DOHH2 (cell line): ENCODE data around the gene AKIP1.

Experiments used
- H3F3A ChIP-seq: fragments of 200-600 bp; sonication (generic), shearing (Covaris generic); 2 replicates; pipeline ENCODE4 v1.6.0; 2016; ENCODE audit warnings: antibody characterized with exemption, mild to moderate bottlenecking; ENCODE audit not compliant: control insufficient read depth, insufficient read depth
- H3K27ac ChIP-seq: fragments of 200-600 bp; sonication (generic); 2 replicates; pipeline ENCODE4 v1.5.1; 2014; ENCODE audit warnings: low read depth, mild to moderate bottlenecking, low read length, moderate library complexity
- H3K27me3 ChIP-seq: fragments of 200-600 bp; sonication (generic); 2 replicates; pipeline ENCODE4 v1.6.1; 2014; ENCODE audit warnings: mild to moderate bottlenecking, low read length, mixed read lengths; ENCODE audit not compliant: control insufficient read depth
- H3K36me3 ChIP-seq: fragments of 200-600 bp; sonication (generic); 2 replicates; pipeline ENCODE4 v1.6.1; 2014; ENCODE audit warnings: mild to moderate bottlenecking, low read length, moderate library complexity, mixed read lengths; ENCODE audit not compliant: control insufficient read depth
- H3K4me1 ChIP-seq: fragments of 200-600 bp; sonication (generic); 2 replicates; pipeline ENCODE4 v1.6.1; 2014; ENCODE audit warnings: mild to moderate bottlenecking, low read length, mixed read lengths; ENCODE audit not compliant: control insufficient read depth
- H3K4me2 ChIP-seq: fragments of 200-600 bp; sonication (generic); 2 replicates; pipeline ENCODE4 v1.6.0; 2014; ENCODE audit warnings: mild to moderate bottlenecking, low read length, moderate library complexity
- H3K4me3 ChIP-seq: fragments of 200-600 bp; sonication (generic); 2 replicates; pipeline ENCODE4 v1.5.1; 2014; ENCODE audit warnings: mild to moderate bottlenecking, low read length, mixed read lengths
- H3K79me2 ChIP-seq: fragments of 200-600 bp; sonication (generic); 2 replicates; pipeline ENCODE4 v1.6.1; 2014; ENCODE audit warnings: mild to moderate bottlenecking, low read length, mixed read lengths; ENCODE audit not compliant: control insufficient read depth
- H3K9me2 ChIP-seq: fragments of 200-600 bp; sonication (generic); replicated peaks from 2 replicates; pipeline ENCODE4 v1.6.1; 2014; ENCODE audit warnings: mild to moderate bottlenecking, low read length, mixed read lengths; ENCODE audit not compliant: control insufficient read depth
- H3K9me3 ChIP-seq: fragments of 200-600 bp; sonication (generic); 2 replicates; pipeline ENCODE4 v1.6.1; 2014; ENCODE audit warnings: antibody characterized with exemption, low read length, mixed read lengths; ENCODE audit not compliant: control insufficient read depth, insufficient read depth
- H4K20me1 ChIP-seq: fragments of 200-600 bp; sonication (generic); 2 replicates; pipeline ENCODE4 v1.6.0; 2014; ENCODE audit warnings: low read depth, mild to moderate bottlenecking, antibody characterized with exemption, low read length, moderate library complexity; ENCODE audit not compliant: control insufficient read depth, insufficient read depth
- EZH2phosphoT487 ChIP-seq: fragments of 200-600 bp; sonication (generic); IDR thresholded peaks from 2 replicates; pipeline ENCODE4 v1.6.1; 2017; ENCODE audit warnings: borderline replicate concordance, mild to moderate bottlenecking, antibody characterized with exemption, low read length, moderate library complexity, mixed read lengths
- TF ChIP-seq, protein P1 (sequence below): fragments of 200-600 bp; sonication (generic); IDR thresholded peaks from one replicate; pipeline ENCODE4 v1.5.1; 2014; ENCODE audit warnings: antibody characterized with exemption, mild to moderate bottlenecking, low read depth, low read length; ENCODE audit not compliant: poor library complexity, severe bottlenecking

The AKIP1 gene

DNA sequence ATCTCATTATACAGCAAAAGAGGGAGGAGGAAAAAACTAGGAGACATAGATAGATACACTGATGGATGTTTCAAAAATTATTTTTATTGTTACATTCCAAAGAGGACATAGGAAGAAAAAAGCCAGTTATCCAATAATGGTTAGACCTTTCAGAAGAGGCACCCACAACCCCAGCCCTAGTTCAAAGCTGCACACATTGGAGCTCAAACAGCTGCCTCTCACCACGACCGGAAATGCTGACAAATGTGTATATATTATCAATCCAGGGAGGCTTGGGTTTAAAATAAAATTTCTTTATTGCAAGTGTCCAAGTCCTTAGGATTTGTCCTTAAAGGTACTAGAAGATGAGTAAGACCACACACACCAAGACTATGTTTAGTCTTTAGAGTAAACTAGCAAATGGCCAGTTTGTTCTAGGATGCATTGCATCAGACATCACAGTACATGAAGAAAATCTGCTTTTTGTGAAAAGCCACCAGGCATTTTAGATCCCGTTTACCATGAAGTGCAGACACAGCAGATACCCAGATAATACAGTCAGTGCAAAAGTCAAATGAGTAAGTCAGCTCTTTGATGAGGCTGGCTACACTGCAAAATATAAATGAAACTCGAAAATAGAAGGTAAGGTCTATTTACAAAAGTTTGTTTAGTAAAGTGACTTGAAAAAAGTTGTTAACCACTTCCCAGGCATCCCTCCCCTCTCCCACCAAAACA lies 36.4 kb downstream of the AKIP1 start:
- H3K9me3 ChIP-seq: no peaks in the 10 kb centered on the region
- H3K4me3 ChIP-seq: no peak overlapping the region
- no peaks in the 10 kb centered on the region for H3K79me2 ChIP-seq
- H3K27ac ChIP-seq: no peak overlapping the region
- no peak for TF ChIP-seq EZH2phosphoT487
- TF ChIP-seq, protein P1, sequence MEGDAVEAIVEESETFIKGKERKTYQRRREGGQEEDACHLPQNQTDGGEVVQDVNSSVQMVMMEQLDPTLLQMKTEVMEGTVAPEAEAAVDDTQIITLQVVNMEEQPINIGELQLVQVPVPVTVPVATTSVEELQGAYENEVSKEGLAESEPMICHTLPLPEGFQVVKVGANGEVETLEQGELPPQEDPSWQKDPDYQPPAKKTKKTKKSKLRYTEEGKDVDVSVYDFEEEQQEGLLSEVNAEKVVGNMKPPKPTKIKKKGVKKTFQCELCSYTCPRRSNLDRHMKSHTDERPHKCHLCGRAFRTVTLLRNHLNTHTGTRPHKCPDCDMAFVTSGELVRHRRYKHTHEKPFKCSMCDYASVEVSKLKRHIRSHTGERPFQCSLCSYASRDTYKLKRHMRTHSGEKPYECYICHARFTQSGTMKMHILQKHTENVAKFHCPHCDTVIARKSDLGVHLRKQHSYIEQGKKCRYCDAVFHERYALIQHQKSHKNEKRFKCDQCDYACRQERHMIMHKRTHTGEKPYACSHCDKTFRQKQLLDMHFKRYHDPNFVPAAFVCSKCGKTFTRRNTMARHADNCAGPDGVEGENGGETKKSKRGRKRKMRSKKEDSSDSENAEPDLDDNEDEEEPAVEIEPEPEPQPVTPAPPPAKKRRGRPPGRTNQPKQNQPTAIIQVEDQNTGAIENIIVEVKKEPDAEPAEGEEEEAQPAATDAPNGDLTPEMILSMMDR: no peak
- H3K9me2 ChIP-seq: no peaks in the 10 kb centered on the region
- peaks cover 6% of the 10 kb centered on the region for H3K27me3 ChIP-seq
- no peaks in the 10 kb centered on the region for H4K20me1 ChIP-seq
- H3K4me2 ChIP-seq: no peak overlapping the region
- no peaks in the 10 kb centered on the region for H3K4me1 ChIP-seq
- H3F3A ChIP-seq: no peaks in the 10 kb centered on the region
- H3K36me3 ChIP-seq: peaks cover 34% of the 10 kb centered on the region

DNA sequence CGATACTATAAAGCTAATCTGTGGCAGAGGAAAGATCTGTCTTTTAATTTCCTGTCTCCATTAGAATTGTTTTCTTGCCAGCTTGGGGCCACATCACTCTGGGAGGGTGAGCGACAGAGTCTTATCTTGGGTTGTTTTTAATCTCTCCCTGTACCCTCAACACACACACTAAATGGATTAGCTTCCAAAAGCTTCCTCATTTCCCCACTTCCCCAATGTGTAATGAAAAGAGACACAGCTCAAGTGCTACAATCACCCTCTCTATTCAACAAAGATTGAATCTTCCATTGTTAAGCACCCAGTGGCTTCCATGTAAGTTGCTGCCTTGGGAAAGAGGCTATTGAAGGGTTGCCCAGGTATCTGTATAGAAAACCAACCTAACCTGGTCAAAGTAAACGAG lies 37.9 kb downstream of the AKIP1 start:
- H3K36me3 ChIP-seq: peaks cover 46% of the 10 kb centered on the region
- H3K9me3 ChIP-seq: no peaks in the 10 kb centered on the region

DNA sequence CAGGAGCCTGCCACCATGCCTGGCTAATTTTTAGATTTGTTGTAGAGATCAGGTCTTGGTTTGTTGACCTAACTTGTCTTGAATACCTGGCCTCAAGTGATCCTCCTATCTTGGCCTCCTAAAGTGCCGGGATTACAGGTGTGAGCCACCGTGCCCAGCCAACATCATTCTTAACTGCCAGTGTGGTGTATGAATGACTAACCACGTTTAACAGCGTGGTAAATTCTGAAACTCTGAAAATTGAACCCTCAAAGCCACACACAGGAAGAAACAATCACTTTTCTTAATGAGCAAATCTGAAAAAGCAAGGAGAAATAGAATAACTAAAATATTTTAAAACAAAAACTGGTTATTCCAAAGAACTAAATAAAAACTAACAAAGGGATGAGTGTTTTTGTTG lies 45.9 kb downstream of the AKIP1 start:
- Histone ChIP-seq H3K79me2 (peaks cover 31% of the 10 kb centered on the region), H3K27me3 (no peaks in the 10 kb centered on the region)

More for the DNA sequence above, 37.9 kb downstream of the AKIP1 start:
- Histone ChIP-seq H3K4me1 (no peaks in the 10 kb centered on the region), H3K4me3 (no peak overlapping the region), H3F3A (no peaks in the 10 kb centered on the region), H4K20me1 (no peaks in the 10 kb centered on the region), H3K27ac (no peak overlapping the region), H3K79me2 (no peaks in the 10 kb centered on the region), H3K27me3 (no peaks in the 10 kb centered on the region), H3K9me2 (no peaks in the 10 kb centered on the region), H3K4me2 (no peak overlapping the region)
- TF ChIP-seq EZH2phosphoT487: no peak

More for the DNA sequence above, 45.9 kb downstream of the AKIP1 start:
- Histone ChIP-seq H3K4me3 (no peak overlapping the region), H3K36me3 (peaks cover 30% of the 10 kb centered on the region), H4K20me1 (0 out of 2 replicates have a peak, but pooled peaks cover 3% of the 10 kb centered on the region), H3K9me3 (no peaks in the 10 kb centered on the region), H3K4me2 (no peak overlapping the region), H3F3A (no peaks in the 10 kb centered on the region), H3K4me1 (0 out of 2 replicates have a peak, but pooled peaks cover 6% of the 10 kb centered on the region), H3K27ac (no peak overlapping the region), H3K9me2 (no peaks in the 10 kb centered on the region)
- TF ChIP-seq, protein P1: no peak
- no peak for TF ChIP-seq EZH2phosphoT487
